Fibroblast of villous mesenchyme (primary cell): ENCODE measurements around the gene NCOA1. TPM values are rescaled to one million over a fixed set of nuclear protein-coding genes. Genes with fewer than 3 reads are reported as not detected.
A peak's percentile ranks its signal among the peaks of the same experiment; 100 is the strongest.
"Not testable (repeated sequence)": the region's sequence is repeated elsewhere in the genome, so short reads cannot be mapped to it uniquely, and the experiment has no call there.

Experiments
- DNase-seq: peaks from one replicate; pipeline ENCODE4 v3.0.0-alpha.2; 2010; ENCODE audit warnings: low read depth
- H3K4me3 ChIP-seq: 2 replicates; pipeline ENCODE4 v1.5.1; 2011; ENCODE audit warnings: low read depth, mild to moderate bottlenecking, low read length
- CTCF ChIP-seq: IDR thresholded peaks from 2 replicates; pipeline ENCODE4 v1.5.1; 2012; ENCODE audit warnings: low read depth, mild to moderate bottlenecking, low read length; ENCODE audit not compliant: insufficient read depth
- total RNA-seq: library from RNA; depleted of rRNA; stranded (reverse); fragments of >200 nt; gene quantifications from 2 replicates; pipeline ENCODE4 v1.2.3, GENCODE V29; 2012

Gene NCOA1
- total RNA-seq, 1 donor, result 19.0 TPM

- H3K4me3 ChIP-seq, result no peak overlapping the region
- peak; percentile 56 for DNase-seq
- no peak for TF ChIP-seq CTCF
Measured at GRCh38 chr2:24559473-24560113, 68.5 kb downstream of the NCOA1 start.

- DNase-seq, result no peak
- no peak overlapping the region for H3K4me3 ChIP-seq
- no peak for TF ChIP-seq CTCF
Measured at GRCh38 chr2:24565537-24565936, 74.5 kb downstream of the NCOA1 start.

GRCh38 chr2:24566209-24566608, 75.2 kb downstream of the NCOA1 start:
- no peak for TF ChIP-seq CTCF
- H3K4me3 ChIP-seq, result no peak overlapping the region
- no peak for DNase-seq

- DNase-seq, result no peak
- no peak for TF ChIP-seq CTCF
- H3K4me3 ChIP-seq, result no peak overlapping the region
Measured at GRCh38 chr2:24566630-24567029, 75.6 kb downstream of the NCOA1 start.

- H3K4me3 ChIP-seq, result no peak overlapping the region
- no peak for TF ChIP-seq CTCF
- no peak for DNase-seq
Measured at GRCh38 chr2:24568551-24568950, 77.5 kb downstream of the NCOA1 start.

- H3K4me3 ChIP-seq, DNase-seq: not testable (repeated sequence)
Measured at GRCh38 chr2:24569565-24569964, 78.5 kb downstream of the NCOA1 start.

- no peak for DNase-seq
Measured at GRCh38 chr2:24570225-24570624, 79.2 kb downstream of the NCOA1 start.

More at GRCh38 chr2:24570225-24570624, 79.2 kb downstream of the NCOA1 start:
- no peak overlapping the region for H3K4me3 ChIP-seq
- TF ChIP-seq CTCF, result no peak
